Endothelial cell (in vitro differentiated cells): ENCODE results near the gene LRRC61. TPM values are rescaled to one million over a fixed set of nuclear protein-coding genes. Genes with fewer than 3 reads are reported as not detected.

ENCODE experiments used
- DNase-seq: peaks from one replicate; pipeline ENCODE4 v3.0.0; 2021; ENCODE audit warnings: low spot score
- H3K27ac Mint-ChIP-seq: one replicate; pipeline ENCODE4 v1.8.0; 2021; ENCODE audit warnings: mixed read lengths, inconsistent platforms; ENCODE audit not compliant: unreplicated experiment
- H3K27me3 Mint-ChIP-seq: one replicate; pipeline ENCODE4 v1.8.0; 2021; ENCODE audit warnings: mild to moderate bottlenecking, moderate library complexity, mixed read lengths, inconsistent platforms; ENCODE audit not compliant: unreplicated experiment
- H3K36me3 Mint-ChIP-seq: one replicate; pipeline ENCODE4 v1.8.0; 2021; ENCODE audit warnings: mild to moderate bottlenecking, low read depth, mixed read lengths, inconsistent platforms; ENCODE audit not compliant: unreplicated experiment
- H3K4me1 Mint-ChIP-seq: one replicate; pipeline ENCODE4 v1.8.0; 2021; ENCODE audit warnings: mild to moderate bottlenecking, mixed read lengths, inconsistent platforms; ENCODE audit not compliant: unreplicated experiment
- H3K4me3 Mint-ChIP-seq: one replicate; pipeline ENCODE4 v1.8.0; 2021; ENCODE audit warnings: mild to moderate bottlenecking, mixed read lengths, inconsistent platforms; ENCODE audit not compliant: unreplicated experiment
- H3K9me3 Mint-ChIP-seq: one replicate; pipeline ENCODE4 v1.8.0; 2021; ENCODE audit warnings: mixed read lengths, inconsistent platforms; ENCODE audit not compliant: unreplicated experiment
- total RNA-seq: library from RNA; stranded (reverse); fragmentation: NEBNext Ultra II Directional; extraction: Animal tissue kit (Norgen Biotek cat#: 25700); gene quantifications from one replicate; pipeline ENCODE4 v1.2.1, GENCODE V29; 2021; ENCODE audit not compliant: unreplicated experiment
- TF ChIP-seq, protein P1 (sequence below): fragments of 200-600 bp; sonication (generic); IDR thresholded peaks from one replicate; pipeline ENCODE4 v1.5.0; 2021; ENCODE audit warnings: antibody characterized with exemption; ENCODE audit not compliant: unreplicated experiment

Gene LRRC61
- total RNA-seq, 1 donor from 2014 or later = 5.1 TPM

DNA sequence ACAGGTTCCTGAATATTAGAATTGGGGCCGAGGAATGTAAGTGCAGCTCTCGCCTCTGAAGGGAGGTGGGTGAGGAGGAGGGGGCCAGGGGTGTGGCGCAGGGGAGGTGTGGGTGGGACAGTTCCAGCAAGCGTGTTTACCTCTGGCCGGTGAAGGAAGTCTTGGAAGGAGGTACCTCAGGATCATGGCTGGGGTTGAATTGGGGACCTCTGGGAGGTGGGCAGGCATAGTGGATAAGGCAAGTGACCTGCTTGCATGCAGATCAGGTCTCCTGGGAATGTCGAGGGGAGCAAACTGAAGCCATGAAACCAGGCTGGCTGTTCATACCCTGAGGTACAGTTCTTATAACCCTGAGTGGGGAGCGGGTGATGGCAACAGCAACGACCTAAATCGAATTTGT lies 57.9 kb downstream of the LRRC61 start:
- Mint-ChIP-seq H3K4me1 (peaks cover 40% of the 10 kb centered on the region), H3K36me3 (peaks cover 11% of the 10 kb centered on the region), H3K9me3 (no peaks in the 10 kb centered on the region), H3K27me3 (peaks cover 22% of the 10 kb centered on the region), H3K4me3 (no peak overlapping the region), H3K27ac (no peak overlapping the region)
- DNase-seq = no peak
- TF ChIP-seq, protein P1, sequence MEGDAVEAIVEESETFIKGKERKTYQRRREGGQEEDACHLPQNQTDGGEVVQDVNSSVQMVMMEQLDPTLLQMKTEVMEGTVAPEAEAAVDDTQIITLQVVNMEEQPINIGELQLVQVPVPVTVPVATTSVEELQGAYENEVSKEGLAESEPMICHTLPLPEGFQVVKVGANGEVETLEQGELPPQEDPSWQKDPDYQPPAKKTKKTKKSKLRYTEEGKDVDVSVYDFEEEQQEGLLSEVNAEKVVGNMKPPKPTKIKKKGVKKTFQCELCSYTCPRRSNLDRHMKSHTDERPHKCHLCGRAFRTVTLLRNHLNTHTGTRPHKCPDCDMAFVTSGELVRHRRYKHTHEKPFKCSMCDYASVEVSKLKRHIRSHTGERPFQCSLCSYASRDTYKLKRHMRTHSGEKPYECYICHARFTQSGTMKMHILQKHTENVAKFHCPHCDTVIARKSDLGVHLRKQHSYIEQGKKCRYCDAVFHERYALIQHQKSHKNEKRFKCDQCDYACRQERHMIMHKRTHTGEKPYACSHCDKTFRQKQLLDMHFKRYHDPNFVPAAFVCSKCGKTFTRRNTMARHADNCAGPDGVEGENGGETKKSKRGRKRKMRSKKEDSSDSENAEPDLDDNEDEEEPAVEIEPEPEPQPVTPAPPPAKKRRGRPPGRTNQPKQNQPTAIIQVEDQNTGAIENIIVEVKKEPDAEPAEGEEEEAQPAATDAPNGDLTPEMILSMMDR = no peak

DNA sequence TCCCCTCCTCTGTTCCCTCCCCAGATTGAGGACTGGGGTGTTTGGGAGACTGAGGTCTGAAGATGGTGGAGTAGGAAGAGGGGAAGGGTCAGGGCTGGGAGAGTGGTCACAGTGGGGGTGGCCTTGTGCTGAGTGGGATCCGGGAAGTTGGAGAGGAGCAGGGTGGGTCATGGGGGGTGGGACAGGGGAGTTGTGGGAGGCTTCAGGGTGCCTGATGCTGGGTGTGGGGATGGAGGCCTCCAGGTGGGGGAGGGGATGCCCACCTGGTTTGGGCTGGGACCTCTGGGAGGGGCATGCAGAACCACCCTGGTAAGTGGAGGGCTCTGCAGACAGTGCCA lies 58.6 kb downstream of the LRRC61 start:
- Mint-ChIP-seq H3K27ac (no peak overlapping the region), H3K4me3 (no peak overlapping the region), H3K27me3 (peaks cover 17% of the 10 kb centered on the region), H3K36me3 (peaks cover 9% of the 10 kb centered on the region), H3K9me3 (no peaks in the 10 kb centered on the region), H3K4me1 (peaks cover 33% of the 10 kb centered on the region)
- TF ChIP-seq, protein P1 = no peak
- no peak for DNase-seq

DNA sequence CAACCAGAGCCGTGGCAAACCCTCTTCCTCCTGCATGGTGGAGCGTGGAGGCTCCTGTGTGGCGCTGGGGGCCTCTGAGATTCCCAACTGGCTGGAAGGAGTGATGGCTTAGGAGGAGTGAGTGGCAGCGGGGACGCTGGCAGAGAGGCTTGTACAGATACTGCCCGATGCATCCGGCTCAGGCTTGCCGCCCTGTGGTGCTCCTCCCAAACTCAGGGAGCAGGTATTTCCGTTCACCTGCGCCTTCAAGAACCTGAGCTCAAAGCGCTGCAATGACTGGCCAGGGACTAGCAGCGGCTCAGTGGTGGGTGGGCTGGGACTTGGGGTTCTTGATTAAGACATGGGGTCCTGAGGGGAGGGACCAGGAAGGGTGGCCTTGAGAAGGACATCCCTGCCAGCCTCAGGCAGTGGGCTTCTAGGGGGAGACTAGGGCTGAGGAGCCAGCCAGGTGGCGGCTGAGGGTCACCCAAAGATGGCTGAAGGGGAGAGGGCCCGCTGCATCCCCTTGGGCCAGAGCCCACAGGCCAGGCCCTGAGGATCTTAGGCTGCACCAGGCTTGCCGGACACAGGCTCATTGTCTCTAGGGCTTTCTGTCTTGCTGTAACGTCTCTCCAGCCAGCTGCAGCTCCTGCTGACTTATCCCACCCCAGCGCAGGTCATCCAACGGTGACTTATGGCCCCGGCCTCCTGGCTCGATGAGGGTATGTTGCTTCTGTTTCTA lies 59.1 kb downstream of the LRRC61 start:
- peaks cover 30% of the 10 kb centered on the region for H3K4me1 Mint-ChIP-seq
- H3K27me3 Mint-ChIP-seq = peaks cover 17% of the 10 kb centered on the region
- H3K27ac Mint-ChIP-seq = no peak overlapping the region
- TF ChIP-seq, protein P1 = no peak
- no peaks in the 10 kb centered on the region for H3K9me3 Mint-ChIP-seq
- DNase-seq = no peak
- H3K36me3 Mint-ChIP-seq = peaks cover 9% of the 10 kb centered on the region
- H3K4me3 Mint-ChIP-seq = peak overlapping the region; percentile 11

DNA sequence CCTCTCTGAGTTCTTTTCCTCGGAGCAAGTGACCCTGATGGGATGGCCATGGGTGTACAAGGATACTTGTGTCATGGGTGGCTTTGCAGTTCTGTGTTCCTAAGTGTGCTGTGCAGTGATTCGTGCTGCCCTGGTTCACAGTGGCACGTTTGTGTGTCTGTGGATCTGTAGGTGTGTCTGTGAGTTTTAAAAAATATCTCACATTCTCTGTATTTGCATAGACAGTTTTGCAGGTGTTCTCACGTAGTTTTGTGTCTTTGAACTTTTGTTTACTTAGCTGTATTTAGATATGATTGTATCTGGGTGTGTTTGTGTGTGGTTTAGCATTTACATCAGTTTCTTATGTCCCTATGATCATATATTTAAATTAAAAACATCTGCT lies 59.7 kb downstream of the LRRC61 start:
- TF ChIP-seq, protein P1 = no peak
- no peak for DNase-seq
- H3K4me1 Mint-ChIP-seq = peaks cover 24% of the 10 kb centered on the region
- peaks cover 9% of the 10 kb centered on the region for H3K36me3 Mint-ChIP-seq
- H3K9me3 Mint-ChIP-seq = no peaks in the 10 kb centered on the region
- H3K4me3 Mint-ChIP-seq = peak overlapping the region; percentile 11
- H3K27me3 Mint-ChIP-seq = peaks cover 19% of the 10 kb centered on the region
- H3K27ac Mint-ChIP-seq = peak overlapping the region; percentile 30

DNA sequence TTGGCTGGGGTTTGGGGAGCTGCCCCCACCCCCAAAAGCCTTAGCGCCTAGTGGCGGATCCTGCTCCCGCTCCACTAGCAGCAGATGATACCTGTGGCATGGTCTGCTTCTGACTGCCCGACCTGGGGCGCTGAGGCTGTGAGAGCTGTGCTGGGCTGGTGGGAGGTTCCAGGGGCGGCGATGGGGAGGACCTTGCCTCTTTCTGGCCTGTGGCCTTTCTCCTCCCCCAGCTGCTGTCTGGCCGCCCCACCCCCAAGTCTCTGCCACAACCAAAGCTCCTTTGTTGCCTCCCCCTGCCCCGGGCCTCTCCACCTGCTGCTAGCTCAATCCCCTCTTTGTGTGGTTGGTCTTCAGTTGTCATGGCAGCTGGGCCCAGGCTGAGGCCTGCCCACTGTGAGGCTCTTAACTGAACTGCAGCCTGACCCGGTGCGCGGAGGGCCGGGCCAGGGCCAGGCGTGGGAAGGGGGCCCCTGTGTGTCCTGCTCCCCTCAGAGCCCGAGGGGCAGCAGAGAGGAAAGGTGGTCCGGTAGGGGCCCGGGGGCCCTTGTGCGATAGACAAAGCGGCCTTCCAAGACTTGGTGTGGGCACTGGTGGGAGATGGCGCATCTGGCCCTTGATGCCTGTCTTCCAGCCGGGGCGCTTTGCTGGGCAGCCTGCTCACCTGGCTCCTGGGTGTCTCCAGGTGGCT lies 60.7 kb downstream of the LRRC61 start:
- TF ChIP-seq, protein P1 = no peak
- peak; percentile 54 for DNase-seq
- H3K9me3 Mint-ChIP-seq = no peaks in the 10 kb centered on the region
- H3K36me3 Mint-ChIP-seq = peaks cover 9% of the 10 kb centered on the region
- peaks cover 19% of the 10 kb centered on the region for H3K27me3 Mint-ChIP-seq
- peaks cover 21% of the 10 kb centered on the region for H3K4me1 Mint-ChIP-seq
- peak overlapping the region; percentile 48 for H3K27ac Mint-ChIP-seq
- no peak overlapping the region for H3K4me3 Mint-ChIP-seq
